GM12873 (cell line): ENCODE measurements around the gene HAUS3.

Source experiments
- CTCF ChIP-seq: IDR thresholded peaks from 2 replicates; pipeline ENCODE4 v1.5.1; 2012; ENCODE audit warnings: low read depth, mild to moderate bottlenecking, moderate library complexity, low read length, control low read depth; ENCODE audit not compliant: insufficient read depth; ENCODE audit errors: missing control alignments

HAUS3 gene

GRCh38 chr4:2286904-2287593 lies 45.1 kb upstream of the HAUS3 start:
- TF ChIP-seq CTCF, result no peak

- TF ChIP-seq CTCF, result no peak
Observed at GRCh38 chr4:2285613-2286381, 43.9 kb upstream of the HAUS3 start.

- TF ChIP-seq CTCF, result no peak
Observed at GRCh38 chr4:2284934-2285612, 43.2 kb upstream of the HAUS3 start.

- no peak for TF ChIP-seq CTCF
Observed at GRCh38 chr4:2284161-2284933, 42.4 kb upstream of the HAUS3 start.

- TF ChIP-seq CTCF, result no peak
Observed at GRCh38 chr4:2283199-2283711, 41.3 kb upstream of the HAUS3 start.

GRCh38 chr4:2281575-2282343 lies 39.8 kb upstream of the HAUS3 start:
- peak; percentile 47 for TF ChIP-seq CTCF
